ENCODE measurements around the gene RC3H1.

RC3H1 gene

DNA sequence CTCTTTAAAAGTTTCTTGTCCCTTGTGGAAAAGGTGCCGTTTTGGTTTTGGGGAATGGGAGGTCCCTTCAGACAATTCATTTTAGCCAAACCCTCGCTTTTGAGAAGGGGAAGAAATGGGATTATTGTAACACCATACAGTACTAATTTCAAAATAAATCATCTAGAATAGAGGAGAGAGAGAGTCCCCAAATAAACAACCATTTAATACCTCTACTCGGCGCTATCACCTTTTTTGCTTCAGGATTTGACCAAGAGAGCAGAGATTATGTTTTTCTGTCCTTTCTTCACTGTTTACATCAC is 770 bp upstream of the RC3H1 start:
- H3K27me3 ChIP-seq (ENCODE audit: control insufficient read depth, insufficient read depth, low read length): no peaks in the 10 kb centered on the region
- H3K4me1 ChIP-seq (ENCODE audit: control insufficient read depth, insufficient read depth, low read length): peaks cover 15% of the 10 kb centered on the region
- peak overlapping the region; percentile 92 for H3K4me3 ChIP-seq (ENCODE audit: low read depth, low read length)
- H3K36me3 ChIP-seq (ENCODE audit: control insufficient read depth, insufficient read depth, low read length): no peaks in the 10 kb centered on the region
- H3K9ac ChIP-seq (ENCODE audit: low read length): peak overlapping the region; percentile 92
- H3K9me3 ChIP-seq (ENCODE audit: control insufficient read depth, insufficient read depth, low read depth, low read length): no peaks in the 10 kb centered on the region
- H3K27ac ChIP-seq (ENCODE audit: low read depth, low read length): peak overlapping the region; percentile 75; the same call in 1 of the 2 replicates

DNA sequence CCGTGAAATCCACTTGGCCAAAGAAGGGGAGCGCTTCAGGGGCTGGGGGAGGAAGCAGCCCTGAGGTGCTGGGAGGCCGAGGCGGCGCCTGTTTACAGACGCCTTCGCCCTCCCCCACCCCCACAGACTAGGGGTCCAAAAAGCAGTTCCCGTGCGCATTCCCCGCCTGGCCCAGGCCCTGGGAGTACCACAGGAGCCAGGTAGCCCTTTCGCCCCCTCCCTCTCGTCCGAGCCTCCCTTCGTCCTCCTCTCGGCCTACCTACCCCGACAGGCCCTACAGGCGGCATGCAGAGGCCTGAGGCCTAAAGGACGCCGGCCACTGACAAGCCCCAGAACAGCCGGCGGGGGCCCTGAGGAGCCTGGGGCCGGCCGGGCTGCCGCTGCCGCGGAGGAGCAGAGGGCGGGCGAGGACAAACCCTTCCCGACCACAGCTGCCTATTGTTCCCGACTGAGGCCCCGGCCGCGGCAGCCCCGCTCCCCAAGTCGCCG is 522 bp downstream of the RC3H1 start:
- H3K9me3 ChIP-seq (ENCODE audit: control insufficient read depth, insufficient read depth, low read depth, low read length): no peaks in the 10 kb centered on the region
- peak overlapping the region; percentile 75 for H3K27ac ChIP-seq (ENCODE audit: low read depth, low read length)
- H3K4me1 ChIP-seq (ENCODE audit: control insufficient read depth, insufficient read depth, low read length): peaks cover 15% of the 10 kb centered on the region
- H3K36me3 ChIP-seq (ENCODE audit: control insufficient read depth, insufficient read depth, low read length): no peaks in the 10 kb centered on the region
- no peaks in the 10 kb centered on the region for H3K27me3 ChIP-seq (ENCODE audit: control insufficient read depth, insufficient read depth, low read length)
- H3K9ac ChIP-seq (ENCODE audit: low read length): peak overlapping the region; percentile 92
- H3K4me3 ChIP-seq (ENCODE audit: low read depth, low read length): peak overlapping the region; percentile 92

DNA sequence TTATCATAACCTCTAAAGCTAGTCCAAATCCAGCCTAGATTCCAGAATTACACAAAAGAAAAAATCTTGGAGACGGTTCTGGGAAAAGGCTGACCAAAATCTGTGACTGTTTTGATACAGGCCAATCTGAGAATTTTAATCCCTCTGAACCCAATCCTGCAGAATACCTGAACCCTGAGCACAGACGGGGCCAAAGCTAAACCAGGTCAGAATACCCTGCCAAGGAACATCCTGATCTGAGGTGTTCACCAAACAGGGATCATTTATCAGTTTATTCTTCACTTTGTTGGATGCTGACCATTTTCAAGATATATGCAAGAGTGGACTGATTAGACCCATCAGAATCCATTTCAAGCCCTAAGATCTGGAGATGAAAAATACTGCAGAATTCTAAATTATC is 3.6 kb downstream of the RC3H1 start:
- no peak overlapping the region for H3K4me3 ChIP-seq (ENCODE audit: low read depth, low read length)
- no peaks in the 10 kb centered on the region for H3K9me3 ChIP-seq (ENCODE audit: control insufficient read depth, insufficient read depth, low read depth, low read length)
- no peaks in the 10 kb centered on the region for H3K36me3 ChIP-seq (ENCODE audit: control insufficient read depth, insufficient read depth, low read length)
- H3K27me3 ChIP-seq (ENCODE audit: control insufficient read depth, insufficient read depth, low read length): no peaks in the 10 kb centered on the region
- H3K4me1 ChIP-seq (ENCODE audit: control insufficient read depth, insufficient read depth, low read length): peaks cover 12% of the 10 kb centered on the region
- H3K9ac ChIP-seq (ENCODE audit: low read length): no peak overlapping the region
- no peak overlapping the region for H3K27ac ChIP-seq (ENCODE audit: low read depth, low read length)

DNA sequence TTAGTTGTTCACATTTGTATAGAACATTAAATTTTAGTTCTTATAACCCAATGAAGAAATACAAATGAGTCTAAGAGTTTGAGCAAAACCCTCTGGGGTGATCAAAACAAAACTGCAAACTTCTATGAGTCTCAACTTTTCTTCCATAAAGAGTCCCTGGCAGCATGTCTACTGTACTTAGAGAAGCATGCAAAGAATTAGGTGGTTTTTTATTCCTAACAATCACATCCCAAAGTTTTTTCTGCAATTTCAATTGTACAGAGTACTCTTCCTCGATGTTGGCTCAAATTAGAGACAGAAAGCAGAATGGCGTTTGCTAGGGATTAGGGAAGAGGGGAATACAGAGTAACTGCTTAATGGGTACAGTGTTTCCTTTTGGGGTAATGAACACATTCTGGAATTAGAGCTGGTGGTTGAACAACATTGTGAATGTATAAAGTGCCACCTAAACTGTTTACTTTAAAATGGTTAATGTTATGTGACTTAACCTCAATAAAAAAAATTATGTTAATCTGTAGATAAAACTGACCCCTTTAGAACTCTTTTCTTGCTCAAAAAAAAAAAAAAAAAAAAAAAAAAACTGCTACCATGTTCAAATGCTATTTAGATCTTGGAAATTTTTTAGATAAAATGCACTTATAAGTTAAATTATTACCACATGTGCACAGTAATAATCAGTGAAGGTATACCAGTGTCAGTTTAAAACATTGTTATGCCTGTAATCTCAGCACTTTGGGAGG is 4.8 kb downstream of the RC3H1 start:
- no peaks in the 10 kb centered on the region for H3K36me3 ChIP-seq (ENCODE audit: control insufficient read depth, insufficient read depth, low read length)
- no peaks in the 10 kb centered on the region for H3K27me3 ChIP-seq (ENCODE audit: control insufficient read depth, insufficient read depth, low read length)
- no peak overlapping the region for H3K27ac ChIP-seq (ENCODE audit: low read depth, low read length)
- peaks cover 3% of the 10 kb centered on the region; the same call in 1 of the 2 replicates for H3K4me1 ChIP-seq (ENCODE audit: control insufficient read depth, insufficient read depth, low read length)
- H3K4me3 ChIP-seq (ENCODE audit: low read depth, low read length): no peak overlapping the region
- no peaks in the 10 kb centered on the region for H3K9me3 ChIP-seq (ENCODE audit: control insufficient read depth, insufficient read depth, low read depth, low read length)
- no peak overlapping the region for H3K9ac ChIP-seq (ENCODE audit: low read length)

DNA sequence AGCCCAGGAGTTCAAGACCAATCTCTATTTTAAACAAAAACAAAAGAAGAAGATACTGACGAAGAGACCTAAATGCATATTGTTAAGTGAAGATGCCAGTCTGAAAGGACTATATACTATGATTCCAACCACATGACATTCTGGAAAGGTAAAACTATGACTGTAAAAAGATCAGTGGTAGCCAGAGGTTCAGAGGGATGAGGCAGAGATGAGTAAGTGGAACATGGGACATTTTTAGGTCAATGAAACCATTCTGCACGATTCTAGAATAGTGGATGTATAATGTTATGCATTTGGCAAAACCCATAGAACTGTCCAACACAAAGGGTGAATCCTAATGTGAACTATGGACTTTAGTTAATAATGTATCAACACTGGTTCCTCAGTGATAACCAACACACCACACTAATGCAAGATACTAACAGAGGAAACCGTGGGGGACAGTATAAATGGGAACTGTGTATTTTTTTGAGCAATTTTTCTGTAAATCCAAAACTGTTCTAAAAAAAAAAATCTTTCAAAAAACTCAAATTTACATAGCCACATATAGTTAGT is 8.2 kb downstream of the RC3H1 start:
- H3K9me3 ChIP-seq (ENCODE audit: control insufficient read depth, insufficient read depth, low read depth, low read length): no peaks in the 10 kb centered on the region
- no peaks in the 10 kb centered on the region for H3K27me3 ChIP-seq (ENCODE audit: control insufficient read depth, insufficient read depth, low read length)
- no peak overlapping the region for H3K4me3 ChIP-seq (ENCODE audit: low read depth, low read length)
- H3K27ac ChIP-seq (ENCODE audit: low read depth, low read length): no peak overlapping the region
- H3K9ac ChIP-seq (ENCODE audit: low read length): no peak overlapping the region
- no peaks in the 10 kb centered on the region for H3K36me3 ChIP-seq (ENCODE audit: control insufficient read depth, insufficient read depth, low read length)
- no peaks in the 10 kb centered on the region for H3K4me1 ChIP-seq (ENCODE audit: control insufficient read depth, insufficient read depth, low read length)

DNA sequence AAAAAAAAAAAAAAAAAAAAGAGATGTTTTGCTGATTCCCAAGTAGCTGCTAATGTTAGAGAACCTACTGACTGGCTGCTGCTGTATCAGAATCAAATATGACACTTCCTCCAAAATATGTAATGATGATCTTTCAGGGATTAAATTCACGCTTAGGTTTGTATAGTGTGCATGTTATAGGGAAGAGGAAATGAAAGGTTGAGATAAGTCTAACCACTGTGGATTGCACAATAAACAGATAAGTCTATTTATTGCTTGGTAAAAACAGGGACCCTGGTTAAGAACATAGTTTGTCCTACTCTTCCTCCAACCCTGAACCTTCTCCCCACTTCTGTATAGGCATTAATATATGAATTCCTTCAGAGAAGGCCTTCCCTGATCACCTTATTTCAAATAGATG is 13.2 kb downstream of the RC3H1 start:
- Histone ChIP-seq H3K9me3 (ENCODE audit: control insufficient read depth, insufficient read depth, low read depth, low read length) (no peaks in the 10 kb centered on the region), H3K9ac (ENCODE audit: low read length) (no peak overlapping the region), H3K27me3 (ENCODE audit: control insufficient read depth, insufficient read depth, low read length) (no peaks in the 10 kb centered on the region), H3K27ac (ENCODE audit: low read depth, low read length) (no peak overlapping the region), H3K4me3 (ENCODE audit: low read depth, low read length) (no peak overlapping the region), H3K36me3 (ENCODE audit: control insufficient read depth, insufficient read depth, low read length) (0 out of 2 replicates have a peak, but pooled peaks cover 3% of the 10 kb centered on the region), H3K4me1 (ENCODE audit: control insufficient read depth, insufficient read depth, low read length) (no peaks in the 10 kb centered on the region)

DNA sequence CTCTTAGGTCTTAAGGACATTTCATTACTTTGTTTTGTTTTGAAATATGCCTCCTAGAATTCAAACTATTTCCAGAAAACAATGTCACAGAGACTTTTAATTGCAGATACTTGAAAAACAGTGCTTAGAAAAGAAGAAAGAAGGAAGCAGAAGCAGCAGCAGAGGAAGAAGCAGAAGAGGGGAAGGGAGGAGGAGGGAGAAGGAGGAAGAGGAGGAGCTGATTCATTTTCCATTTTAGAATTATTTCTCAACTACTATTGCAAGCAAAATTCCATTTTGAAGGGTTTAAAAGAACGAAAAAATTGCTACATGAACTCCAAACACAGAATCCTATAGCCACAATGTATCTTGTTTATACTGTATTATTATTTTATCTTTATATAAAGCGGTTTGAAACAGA is 13.9 kb downstream of the RC3H1 start:
- H3K4me1 ChIP-seq (ENCODE audit: control insufficient read depth, insufficient read depth, low read length): no peaks in the 10 kb centered on the region
- H3K27ac ChIP-seq (ENCODE audit: low read depth, low read length): no peak overlapping the region
- H3K9ac ChIP-seq (ENCODE audit: low read length): no peak overlapping the region
- H3K4me3 ChIP-seq (ENCODE audit: low read depth, low read length): no peak overlapping the region
- H3K36me3 ChIP-seq (ENCODE audit: control insufficient read depth, insufficient read depth, low read length): 0 out of 2 replicates have a peak, but pooled peaks cover 3% of the 10 kb centered on the region
- no peaks in the 10 kb centered on the region for H3K9me3 ChIP-seq (ENCODE audit: control insufficient read depth, insufficient read depth, low read depth, low read length)
- no peaks in the 10 kb centered on the region for H3K27me3 ChIP-seq (ENCODE audit: control insufficient read depth, insufficient read depth, low read length)

DNA sequence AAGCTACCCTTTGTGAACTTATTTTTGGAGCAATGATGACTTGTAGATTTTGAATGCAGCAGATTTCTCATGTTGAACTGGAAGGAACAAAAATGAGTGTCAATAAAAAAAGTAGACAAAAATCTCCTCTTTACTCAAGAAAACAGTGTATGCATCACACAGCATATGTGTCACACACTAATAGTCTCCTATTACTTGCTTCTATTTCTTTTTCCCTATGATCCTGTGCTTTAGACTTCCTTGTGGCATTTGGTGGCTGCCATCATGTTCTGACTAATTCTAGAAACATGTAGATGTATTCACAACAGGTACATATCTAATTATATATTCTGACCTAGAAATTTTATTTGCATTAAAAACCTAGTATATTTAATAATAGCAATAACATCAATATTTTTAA is 14.3 kb downstream of the RC3H1 start:
- Histone ChIP-seq H3K27ac (ENCODE audit: low read depth, low read length) (no peak overlapping the region), H3K36me3 (ENCODE audit: control insufficient read depth, insufficient read depth, low read length) (0 out of 2 replicates have a peak, but pooled peaks cover 3% of the 10 kb centered on the region), H3K4me3 (ENCODE audit: low read depth, low read length) (no peak overlapping the region), H3K9ac (ENCODE audit: low read length) (no peak overlapping the region), H3K4me1 (ENCODE audit: control insufficient read depth, insufficient read depth, low read length) (no peaks in the 10 kb centered on the region), H3K9me3 (ENCODE audit: control insufficient read depth, insufficient read depth, low read depth, low read length) (no peaks in the 10 kb centered on the region), H3K27me3 (ENCODE audit: control insufficient read depth, insufficient read depth, low read length) (no peaks in the 10 kb centered on the region)

DNA sequence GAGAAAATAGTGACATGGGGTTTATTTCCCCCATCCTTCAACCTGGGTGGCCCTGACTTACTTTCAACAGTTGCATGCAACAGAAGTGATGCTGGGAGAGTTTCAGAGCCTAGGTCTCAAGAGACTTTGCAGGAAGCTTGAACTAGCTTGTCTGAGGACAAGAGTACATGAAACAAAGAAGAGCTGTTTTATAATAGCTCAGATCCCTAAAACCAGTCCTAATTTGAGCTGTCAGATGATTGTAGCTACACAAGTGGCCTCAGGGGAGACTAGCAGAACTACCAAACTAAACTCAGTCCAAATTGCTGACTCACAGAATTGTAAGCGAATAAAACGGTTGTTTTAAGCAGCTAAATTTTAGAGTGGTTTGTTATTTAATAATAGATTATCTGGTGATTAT is 17.1 kb downstream of the RC3H1 start:
- Histone ChIP-seq H3K9ac (ENCODE audit: low read length) (no peak overlapping the region), H3K27me3 (ENCODE audit: control insufficient read depth, insufficient read depth, low read length) (no peaks in the 10 kb centered on the region), H3K36me3 (ENCODE audit: control insufficient read depth, insufficient read depth, low read length) (0 out of 2 replicates have a peak, but pooled peaks cover 3% of the 10 kb centered on the region), H3K9me3 (ENCODE audit: control insufficient read depth, insufficient read depth, low read depth, low read length) (no peaks in the 10 kb centered on the region), H3K27ac (ENCODE audit: low read depth, low read length) (no peak overlapping the region), H3K4me1 (ENCODE audit: control insufficient read depth, insufficient read depth, low read length) (peaks cover 8% of the 10 kb centered on the region; the same call in 1 of the 2 replicates), H3K4me3 (ENCODE audit: low read depth, low read length) (no peak overlapping the region)

DNA sequence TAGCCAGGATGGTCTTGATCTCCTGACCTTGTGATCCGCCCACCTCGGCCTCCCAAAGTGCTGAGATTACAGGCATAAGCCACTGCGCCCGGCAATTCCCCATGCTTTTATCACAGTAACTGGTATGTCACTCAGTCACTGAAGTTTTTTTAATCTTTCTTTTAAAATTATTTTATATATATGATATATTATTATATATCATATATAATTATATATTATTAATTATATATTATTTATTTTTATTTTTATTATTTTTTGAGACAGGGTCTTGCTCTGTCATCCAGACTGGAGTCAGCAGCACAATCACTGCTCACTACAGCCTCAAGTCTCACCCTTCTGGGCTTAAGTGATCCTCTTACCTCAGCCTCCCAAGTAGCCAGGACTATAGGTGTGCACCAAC is 18.3 kb downstream of the RC3H1 start:
- no peak overlapping the region for H3K27ac ChIP-seq (ENCODE audit: low read depth, low read length)
- H3K4me1 ChIP-seq (ENCODE audit: control insufficient read depth, insufficient read depth, low read length): peaks cover 8% of the 10 kb centered on the region; the same call in 1 of the 2 replicates
- no peaks in the 10 kb centered on the region for H3K9me3 ChIP-seq (ENCODE audit: control insufficient read depth, insufficient read depth, low read depth, low read length)
- no peaks in the 10 kb centered on the region for H3K27me3 ChIP-seq (ENCODE audit: control insufficient read depth, insufficient read depth, low read length)
- no peak overlapping the region for H3K9ac ChIP-seq (ENCODE audit: low read length)
- 0 out of 2 replicates have a peak, but pooled peaks cover 3% of the 10 kb centered on the region for H3K36me3 ChIP-seq (ENCODE audit: control insufficient read depth, insufficient read depth, low read length)
- H3K4me3 ChIP-seq (ENCODE audit: low read depth, low read length): no peak overlapping the region

DNA sequence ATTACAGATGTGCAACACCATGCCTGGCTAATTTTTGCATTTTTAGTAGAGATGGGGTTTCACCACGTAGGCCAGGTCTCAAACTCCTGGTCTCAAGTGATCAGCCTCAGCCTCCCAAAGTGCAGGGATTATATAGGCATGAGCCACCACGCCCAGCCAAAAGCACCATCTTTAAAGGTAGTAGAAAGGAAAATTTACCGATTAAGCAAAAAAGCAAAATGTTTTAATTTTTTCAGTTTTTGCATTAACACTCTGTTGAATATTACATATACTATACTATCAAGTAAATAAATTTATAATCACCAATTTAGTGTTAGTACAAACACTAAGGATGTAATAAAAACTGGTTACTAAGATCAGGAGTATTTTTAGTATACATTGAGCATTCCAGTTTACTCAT is 20.6 kb downstream of the RC3H1 start:
- H3K9ac ChIP-seq (ENCODE audit: low read length): no peak overlapping the region
- no peak overlapping the region for H3K27ac ChIP-seq (ENCODE audit: low read depth, low read length)
- no peaks in the 10 kb centered on the region for H3K36me3 ChIP-seq (ENCODE audit: control insufficient read depth, insufficient read depth, low read length)
- no peaks in the 10 kb centered on the region for H3K9me3 ChIP-seq (ENCODE audit: control insufficient read depth, insufficient read depth, low read depth, low read length)
- no peak overlapping the region for H3K4me3 ChIP-seq (ENCODE audit: low read depth, low read length)
- H3K4me1 ChIP-seq (ENCODE audit: control insufficient read depth, insufficient read depth, low read length): peaks cover 8% of the 10 kb centered on the region; the same call in 1 of the 2 replicates
- no peaks in the 10 kb centered on the region for H3K27me3 ChIP-seq (ENCODE audit: control insufficient read depth, insufficient read depth, low read length)

Data from HUES6 (cell line).